HepG2 (cell line): ENCODE measurements around the gene BORCS5. TPM values are rescaled to one million over a fixed set of nuclear protein-coding genes. Genes with fewer than 3 reads are reported as not detected.
A peak's percentile ranks its signal among the peaks of the same experiment; 100 is the strongest.

ENCODE experiments used
- ATAD3A ChIP-seq: sonication (generic); formaldehyde crosslinking; IDR thresholded peaks from 2 replicates; pipeline ENCODE4 v1.4.0; 2020; ENCODE audit warnings: missing genetic modification reagents
- BRD4 ChIP-seq: sonication (generic); formaldehyde crosslinking; IDR thresholded peaks from 2 replicates; pipeline ENCODE4 v1.4.0; 2020; ENCODE audit warnings: missing genetic modification reagents
- BRF2 ChIP-seq: sonication (generic); formaldehyde crosslinking; IDR thresholded peaks from 2 replicates; pipeline ENCODE4 v1.8.1; 2022; ENCODE audit warnings: mild to moderate bottlenecking, missing genetic modification reagents
- FLYWCH1 ChIP-seq: sonication (generic); formaldehyde crosslinking; IDR thresholded peaks from 2 replicates; pipeline ENCODE4 v1.8.1; 2023; ENCODE audit warnings: mild to moderate bottlenecking, missing genetic modification reagents
- GATA4 ChIP-seq: sonication (generic); IDR thresholded peaks from 2 replicates; pipeline ENCODE4 v1.6.1; 2016; ENCODE audit warnings: antibody characterized with exemption, low read depth, borderline replicate concordance
- MZF1 ChIP-seq: sonication (generic); formaldehyde crosslinking; IDR thresholded peaks from 2 replicates; pipeline ENCODE4 v1.8.1; 2023; ENCODE audit warnings: mild to moderate bottlenecking, missing genetic modification reagents, borderline replicate concordance
- PAXIP1 ChIP-seq: sonication (generic); formaldehyde crosslinking; conservative IDR thresholded peaks from 2 replicates; pipeline ENCODE4 v1.4.0; 2020; ENCODE audit warnings: mild to moderate bottlenecking, missing genetic modification reagents, moderate library complexity
- PBX3 ChIP-seq: sonication (generic); formaldehyde crosslinking; IDR thresholded peaks from 2 replicates; pipeline ENCODE4 v1.8.1; 2023; ENCODE audit warnings: missing genetic modification reagents, inconsistent platforms, borderline replicate concordance
- SMAD3 ChIP-seq: sonication (generic); formaldehyde crosslinking; IDR thresholded peaks from 2 replicates; pipeline ENCODE4 v1.4.0; 2020; ENCODE audit warnings: missing genetic modification reagents
- SSRP1 ChIP-seq: IDR thresholded peaks from 2 replicates; pipeline ENCODE4 v1.6.1; 2016; ENCODE audit warnings: control low read depth
- TCF7L2 ChIP-seq: IDR thresholded peaks from 2 replicates; pipeline ENCODE4 v1.6.1; 2011; ENCODE audit warnings: mild to moderate bottlenecking, low read depth, low read length, moderate library complexity
- TFE3 ChIP-seq: IDR thresholded peaks from 2 replicates; pipeline ENCODE4 v1.6.1; 2016
- ZNF570 ChIP-seq: sonication (generic); formaldehyde crosslinking; IDR thresholded peaks from 2 replicates; pipeline ENCODE4 v1.4.0; 2020; ENCODE audit warnings: mild to moderate bottlenecking, missing genetic modification reagents, borderline replicate concordance
- ZNF607 ChIP-seq: sonication (generic); formaldehyde crosslinking; IDR thresholded peaks from 2 replicates; pipeline ENCODE4 v1.5.1; 2020; ENCODE audit warnings: missing genetic modification reagents, mild to moderate bottlenecking, borderline replicate concordance
- ZNF704 ChIP-seq: sonication (generic); formaldehyde crosslinking; IDR thresholded peaks from 2 replicates; pipeline ENCODE4 v1.8.1; 2023; ENCODE audit warnings: mild to moderate bottlenecking, inconsistent platforms, moderate library complexity, missing genetic modification reagents, borderline replicate concordance
- polyA plus RNA-seq, 8 experiments: library from polyadenylated mRNA; depleted of rRNA in 3 of 8; stranded (reverse) in 7 of 8; unstranded in 1 of 8; fragments of >200 nt; fragmentation: Illumina TruSeq in 4 of 8; extraction: Trizol in 4 of 8; gene quantifications; 2 replicates each; pipeline versions ENCODE4 v1.2.1 to v1.2.3, GENCODE V29; 2011 to 2016; ENCODE audit warnings: low read depth in 4 of 8, missing spikeins in 1 of 8, mixed read lengths in 1 of 8; ENCODE audit not compliant: insufficient read depth in 1 of 8
- total RNA-seq, 5 experiments: library from RNA; depleted of rRNA; stranded (reverse); fragments of >200 nt; fragmentation: Illumina TruSeq; extraction: Trizol; gene quantifications; 2 replicates each; pipeline ENCODE4 v1.2.3, GENCODE V29; 2016; ENCODE audit warnings: low read depth in 1 of 5
- TF ChIP-seq, protein P1 (sequence below): sonication (generic); formaldehyde crosslinking; IDR thresholded peaks from 2 replicates; pipeline ENCODE4 v1.9.0; 2021; ENCODE audit warnings: missing genetic modification reagents, borderline replicate concordance

The BORCS5 gene
- total and polyA plus RNA-seq, 2 of the 13 experiments (the other 11 are each of a cell fraction or from before 2014, with no cell fraction given): 3.9 to 4.7 TPM

- TF ChIP-seq, protein P1, sequence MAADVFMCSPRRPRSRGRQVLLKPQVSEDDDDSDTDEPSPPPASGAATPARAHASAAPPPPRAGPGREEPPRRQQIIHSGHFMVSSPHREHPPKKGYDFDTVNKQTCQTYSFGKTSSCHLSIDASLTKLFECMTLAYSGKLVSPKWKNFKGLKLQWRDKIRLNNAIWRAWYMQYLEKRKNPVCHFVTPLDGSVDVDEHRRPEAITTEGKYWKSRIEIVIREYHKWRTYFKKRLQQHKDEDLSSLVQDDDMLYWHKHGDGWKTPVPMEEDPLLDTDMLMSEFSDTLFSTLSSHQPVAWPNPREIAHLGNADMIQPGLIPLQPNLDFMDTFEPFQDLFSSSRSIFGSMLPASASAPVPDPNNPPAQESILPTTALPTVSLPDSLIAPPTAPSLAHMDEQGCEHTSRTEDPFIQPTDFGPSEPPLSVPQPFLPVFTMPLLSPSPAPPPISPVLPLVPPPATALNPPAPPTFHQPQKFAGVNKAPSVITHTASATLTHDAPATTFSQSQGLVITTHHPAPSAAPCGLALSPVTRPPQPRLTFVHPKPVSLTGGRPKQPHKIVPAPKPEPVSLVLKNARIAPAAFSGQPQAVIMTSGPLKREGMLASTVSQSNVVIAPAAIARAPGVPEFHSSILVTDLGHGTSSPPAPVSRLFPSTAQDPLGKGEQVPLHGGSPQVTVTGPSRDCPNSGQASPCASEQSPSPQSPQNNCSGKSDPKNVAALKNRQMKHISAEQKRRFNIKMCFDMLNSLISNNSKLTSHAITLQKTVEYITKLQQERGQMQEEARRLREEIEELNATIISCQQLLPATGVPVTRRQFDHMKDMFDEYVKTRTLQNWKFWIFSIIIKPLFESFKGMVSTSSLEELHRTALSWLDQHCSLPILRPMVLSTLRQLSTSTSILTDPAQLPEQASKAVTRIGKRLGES (CRISPR knock-in tag): no peak
- peak; percentile 89 for TF ChIP-seq TCF7L2
- TF ChIP-seq SSRP1 (CRISPR knock-in tag): no peak
- TF ChIP-seq ATAD3A (CRISPR knock-in tag): no peak
- TF ChIP-seq PAXIP1 (CRISPR knock-in tag): peak; percentile 91
- no peak for TF ChIP-seq SMAD3 (CRISPR knock-in tag)
- TF ChIP-seq GATA4: peak; percentile 98
- no peak for TF ChIP-seq ZNF607 (CRISPR knock-in tag)
- TF ChIP-seq FLYWCH1 (CRISPR knock-in tag): no peak
- no peak for TF ChIP-seq ZNF704
- TF ChIP-seq BRD4 (CRISPR knock-in tag): peak; percentile 55; the same call in 1 of the 2 replicates
- peak; percentile 91 for TF ChIP-seq TFE3 (CRISPR knock-in tag)
- TF ChIP-seq MZF1 (CRISPR knock-in tag): no peak
- no peak for TF ChIP-seq BRF2 (CRISPR knock-in tag)
- no peak for TF ChIP-seq ZNF570
- TF ChIP-seq PBX3 (CRISPR knock-in tag): no peak
Measured at GRCh38 chr12:12403264-12404248, 46.7 kb downstream of the BORCS5 start (continued).
